ENCODE results near the gene SPSB4. TPM values are rescaled to one million over a fixed set of nuclear protein-coding genes. Genes with fewer than 3 reads are reported as not detected.

Gene SPSB4
- total and polyA plus RNA-seq, 7 donors, result 0.10 to 1.4 (median 0.44) TPM; not detected in 1

DNA sequence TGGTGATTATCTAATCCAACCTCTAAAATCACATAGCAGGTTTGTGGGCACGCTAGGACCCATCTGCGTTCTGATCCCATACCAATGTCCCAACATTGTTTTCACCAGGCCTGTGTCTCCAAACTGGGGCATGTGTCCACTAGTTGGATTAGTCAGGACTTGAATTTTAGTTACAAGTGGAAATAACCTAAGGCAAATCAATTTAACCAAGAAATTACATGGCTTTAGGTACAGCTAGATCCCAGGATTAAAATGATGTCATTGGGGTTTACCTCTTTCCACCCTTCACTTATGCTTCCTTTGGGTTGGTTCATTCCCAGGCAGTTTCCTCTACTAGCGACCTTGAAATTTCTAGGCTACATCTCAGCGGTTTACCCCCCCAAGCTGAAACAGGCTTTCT, 133.3 kb downstream of the SPSB4 start:
- TF ChIP-seq, protein P1, sequence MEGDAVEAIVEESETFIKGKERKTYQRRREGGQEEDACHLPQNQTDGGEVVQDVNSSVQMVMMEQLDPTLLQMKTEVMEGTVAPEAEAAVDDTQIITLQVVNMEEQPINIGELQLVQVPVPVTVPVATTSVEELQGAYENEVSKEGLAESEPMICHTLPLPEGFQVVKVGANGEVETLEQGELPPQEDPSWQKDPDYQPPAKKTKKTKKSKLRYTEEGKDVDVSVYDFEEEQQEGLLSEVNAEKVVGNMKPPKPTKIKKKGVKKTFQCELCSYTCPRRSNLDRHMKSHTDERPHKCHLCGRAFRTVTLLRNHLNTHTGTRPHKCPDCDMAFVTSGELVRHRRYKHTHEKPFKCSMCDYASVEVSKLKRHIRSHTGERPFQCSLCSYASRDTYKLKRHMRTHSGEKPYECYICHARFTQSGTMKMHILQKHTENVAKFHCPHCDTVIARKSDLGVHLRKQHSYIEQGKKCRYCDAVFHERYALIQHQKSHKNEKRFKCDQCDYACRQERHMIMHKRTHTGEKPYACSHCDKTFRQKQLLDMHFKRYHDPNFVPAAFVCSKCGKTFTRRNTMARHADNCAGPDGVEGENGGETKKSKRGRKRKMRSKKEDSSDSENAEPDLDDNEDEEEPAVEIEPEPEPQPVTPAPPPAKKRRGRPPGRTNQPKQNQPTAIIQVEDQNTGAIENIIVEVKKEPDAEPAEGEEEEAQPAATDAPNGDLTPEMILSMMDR (IDR thresholded peaks at IDR 0.05), result no peak
- TF ChIP-seq EP300 (IDR thresholded peaks at IDR 0.05), result no peak
- no peak for TF ChIP-seq POLR2AphosphoS5 (IDR thresholded peaks at IDR 0.05)
- Histone ChIP-seq H3K36me3 (no peaks in the 10 kb centered on the region), H3K27me3 (no peaks in the 10 kb centered on the region), H3K4me3 (no peak overlapping the region), H3K4me1 (no peaks in the 10 kb centered on the region), H3K27ac (no peak overlapping the region), H3K9me3 (peaks cover 0 to 8% (median 3%) of the 10 kb centered on the region in 4 donors)
- WGBS, 2 donors, result 88 to 95% methylated on average over 4 of the region's 4 CpGs
- intact Hi-C loops (cut with DNase I), result no loop called here
- no peak for DNase-seq

- Histone ChIP-seq H3K9me3 (no peaks in the 10 kb centered on the region), H3K36me3 (no peaks in the 10 kb centered on the region), H3K27me3 (no peaks in the 10 kb centered on the region), H3K4me3 (no peak overlapping the region), H3K4me1 (peaks cover 0 to 4% (median 0%) of the 10 kb centered on the region in 4 donors), H3K27ac (no peak overlapping the region)
- no peak for DNase-seq
- no peak for TF ChIP-seq POLR2AphosphoS5 (IDR thresholded peaks at IDR 0.05)
- TF ChIP-seq POLR2A (IDR thresholded peaks at IDR 0.05), result no peak
- TF ChIP-seq EP300 (IDR thresholded peaks at IDR 0.05), result no peak
- TF ChIP-seq, protein P1 (IDR thresholded peaks at IDR 0.05), result no peak
- WGBS, 2 donors, result 76 to 90% methylated on average over 2 of the region's 2 CpGs
- intact Hi-C loops (cut with DNase I), result loop anchor here (2.0 kb wide), 1 partner anchor 292 kb away; no protein-coding TSS in a partner anchor
These were observed 140.1 kb downstream of the SPSB4 start for GRCh38 chr3:141191097-141191749.

GRCh38 chr3:141192345-141192744, 141.2 kb downstream of the SPSB4 start:
- DNase-seq, result peak; percentile 98
- WGBS, 2 donors, result 6 to 12% methylated on average over 11 of the region's 11 CpGs
- intact Hi-C loops (cut with DNase I), result loop anchor here (2.0 kb wide), 1 partner anchor 182 kb away; no protein-coding TSS in a partner anchor
- Histone ChIP-seq H3K36me3 (no peaks in the 10 kb centered on the region), H3K27me3 (no peaks in the 10 kb centered on the region), H3K4me3 (no peak overlapping the region), H3K27ac (no peak overlapping the region), H3K4me1 (peaks cover 0 to 4% (median 0%) of the 10 kb centered on the region in 4 donors), H3K9me3 (no peaks in the 10 kb centered on the region)
- TF ChIP-seq, protein P1 (IDR thresholded peaks at IDR 0.05), result peak; percentile 98 to 99 (median 98)
- TF ChIP-seq POLR2A (IDR thresholded peaks at IDR 0.05), result no peak

DNA sequence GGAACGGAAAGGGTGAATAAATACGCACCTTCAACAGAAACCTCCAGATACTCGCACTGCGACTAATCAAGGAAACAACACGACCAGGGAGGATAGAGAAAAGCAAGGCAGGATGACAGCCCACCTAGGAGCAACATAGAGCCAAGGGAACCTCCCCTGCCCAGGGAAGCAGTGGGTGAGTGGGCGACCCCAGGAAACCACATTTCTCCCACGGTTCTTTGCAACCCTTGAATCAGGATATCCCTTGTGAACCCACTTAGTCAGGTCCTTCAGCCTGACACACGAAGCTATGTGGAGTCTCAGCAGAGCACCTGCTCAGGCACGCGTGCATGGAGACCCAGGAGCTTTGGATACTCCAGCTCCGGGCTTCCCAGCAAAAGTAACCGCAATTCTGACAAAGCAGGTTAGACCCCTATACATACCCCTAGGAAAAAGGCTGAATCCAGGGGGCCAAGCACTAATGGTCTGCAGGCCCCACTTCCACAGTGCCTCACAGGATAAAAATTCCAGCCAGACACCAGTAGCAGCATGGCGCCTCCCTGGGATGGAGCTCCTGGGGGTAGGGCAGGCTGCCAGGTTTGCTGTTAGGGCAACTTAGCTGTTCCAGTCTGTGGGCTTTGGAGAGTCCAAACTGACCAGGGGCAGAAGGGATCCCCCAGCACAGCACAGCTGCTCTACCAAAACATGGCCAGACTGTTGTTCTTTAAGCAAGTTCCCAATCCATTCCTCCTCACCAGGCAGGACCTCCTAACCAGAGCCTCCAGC, 142.1 kb downstream of the SPSB4 start:
- Histone ChIP-seq H3K27ac (no peak overlapping the region), H3K4me3 (no peak overlapping the region), H3K9me3 (no peaks in the 10 kb centered on the region), H3K4me1 (peaks cover 0 to 4% (median 0%) of the 10 kb centered on the region in 4 donors), H3K27me3 (no peaks in the 10 kb centered on the region), H3K36me3 (no peaks in the 10 kb centered on the region)
- DNase-seq, result no peak
- no peak for TF ChIP-seq POLR2AphosphoS5 (IDR thresholded peaks at IDR 0.05)
- no peak for TF ChIP-seq EP300 (IDR thresholded peaks at IDR 0.05)
- TF ChIP-seq, protein P1 (IDR thresholded peaks at IDR 0.05), result no peak
- no peak for TF ChIP-seq POLR2A (IDR thresholded peaks at IDR 0.05)
- 80 to 82% methylated on average over 13 of the region's 13 CpGs for WGBS, 2 donors
- intact Hi-C loops (cut with DNase I), result loop anchor here (2.0 kb wide), 1 partner anchor 182 kb away; no protein-coding TSS in a partner anchor

Other genes starting within 250 kb of the SPSB4 start
- gene SLC25A36, start 109.5 kb upstream of the SPSB4 start, total RNA-seq, result 100 to 1,000 TPM in 1 of 4 donors, 10 to 100 TPM in 3; 67.0 to 139 (median 71.6) TPM
- gene SLC25A36, start 109.5 kb upstream of the SPSB4 start, polyA plus RNA-seq, result 10 to 100 TPM in 2 of 3 donors, 1 to 10 TPM in 1; 8.8 to 15.5 (median 10.8) TPM
- 10 to 100 TPM in 1 of 4 donors, 1 to 10 TPM in 3; 5.7 to 12.2 (median 7.5) TPM for gene PXYLP1, start 180.5 kb downstream of the SPSB4 start, total RNA-seq
- 1 to 10 TPM; 2.4 to 7.5 (median 3.5) TPM for gene PXYLP1, start 180.5 kb downstream of the SPSB4 start, polyA plus RNA-seq